Cardiac fibroblast (primary cell): ENCODE results near the gene ANKS1B.
A peak's percentile ranks its signal among the peaks of the same experiment; 100 is the strongest.

Experiments
- DNase-seq, 2 donors: peaks; one replicate each; pipeline versions ENCODE4 v3.0.0 to v3.0.0-alpha.2; 2010; ENCODE audit warnings: low read depth in 2 of 2
- H3K4me3 ChIP-seq, 2 donors: replicated peaks in 1 of 2; 1 replicate in 1 of 2; 2 replicates in 1 of 2; pipeline ENCODE4 v1.5.1; 2011; ENCODE audit warnings: low read depth in 2 of 2, low read length in 2 of 2, mild to moderate bottlenecking in 2 of 2, moderate library complexity in 1 of 2
- CTCF ChIP-seq: IDR thresholded peaks from one replicate; pipeline ENCODE4 v1.5.1; 2011; ENCODE audit warnings: low read depth, mild to moderate bottlenecking, low read length, inconsistent platforms

ANKS1B gene

GRCh38 chr12:99914206-99914605 is 70.5 kb downstream of the ANKS1B start:
- no peak for TF ChIP-seq CTCF
- no peak overlapping the region for H3K4me3 ChIP-seq
- no peak for DNase-seq

GRCh38 chr12:99911967-99912366 is 72.8 kb downstream of the ANKS1B start:
- TF ChIP-seq CTCF = no peak
- no peak overlapping the region for H3K4me3 ChIP-seq
- no peak for DNase-seq

GRCh38 chr12:99911081-99911480 is 73.7 kb downstream of the ANKS1B start:
- no peak for TF ChIP-seq CTCF

GRCh38 chr12:99910342-99910741 is 74.4 kb downstream of the ANKS1B start:
- no peak overlapping the region for H3K4me3 ChIP-seq
- peak in 1 of 2 donors; percentile 7 for DNase-seq
- TF ChIP-seq CTCF = no peak

More at GRCh38 chr12:99911081-99911480, 73.7 kb downstream of the ANKS1B start:
- peak; percentile 83 to 84 for DNase-seq
- no peak overlapping the region for H3K4me3 ChIP-seq

GRCh38 chr12:99906786-99907579 is 77.8 kb downstream of the ANKS1B start:
- no peak for TF ChIP-seq CTCF

GRCh38 chr12:99901181-99901580 is 83.6 kb downstream of the ANKS1B start:
- no peak overlapping the region for H3K4me3 ChIP-seq
- no peak for DNase-seq
- no peak for TF ChIP-seq CTCF

More at GRCh38 chr12:99906786-99907579, 77.8 kb downstream of the ANKS1B start:
- H3K4me3 ChIP-seq = no peak overlapping the region
- DNase-seq = peak in 1 of 2 donors; percentile 7
